ENCODE measurements around the gene SEMA5B.

Gene SEMA5B

GRCh38 chr3:122924056-122924455 is 103.5 kb downstream of the SEMA5B start:
- no peak for DNase-seq (ENCODE audit: low spot score)

- no peak for DNase-seq (ENCODE audit: low spot score)
These were observed 104.0 kb downstream of the SEMA5B start for GRCh38 chr3:122923611-122924010.

- no peak for DNase-seq (ENCODE audit: low spot score)
These were observed 105.5 kb downstream of the SEMA5B start for GRCh38 chr3:122921791-122922651.

GRCh38 chr3:122920986-122921385 is 106.6 kb downstream of the SEMA5B start:
- no peak for DNase-seq (ENCODE audit: low spot score)

GRCh38 chr3:122919291-122919610 is 108.3 kb downstream of the SEMA5B start:
- DNase-seq (ENCODE audit: low spot score): no peak

- DNase-seq (ENCODE audit: low spot score): no peak
These were observed 108.8 kb downstream of the SEMA5B start for GRCh38 chr3:122918576-122919290.

GRCh38 chr3:122917412-122917811 is 110.2 kb downstream of the SEMA5B start:
- DNase-seq (ENCODE audit: low spot score): no peak

- DNase-seq (ENCODE audit: low spot score): no peak
These were observed 111.0 kb downstream of the SEMA5B start for GRCh38 chr3:122916580-122916979.

GRCh38 chr3:122916084-122916483 is 111.5 kb downstream of the SEMA5B start:
- DNase-seq (ENCODE audit: low spot score): no peak

GRCh38 chr3:122915300-122916055 is 112.1 kb downstream of the SEMA5B start:
- no peak for DNase-seq (ENCODE audit: low spot score)

GRCh38 chr3:122913539-122914100 is 113.9 kb downstream of the SEMA5B start:
- DNase-seq (ENCODE audit: low spot score): no peak

GRCh38 chr3:122912772-122913538 is 114.6 kb downstream of the SEMA5B start:
- DNase-seq (ENCODE audit: low spot score): no peak

- DNase-seq (ENCODE audit: low spot score): no peak
These were observed 115.7 kb downstream of the SEMA5B start for GRCh38 chr3:122911901-122912300.

GRCh38 chr3:122908251-122908650 is 119.3 kb downstream of the SEMA5B start:
- DNase-seq (ENCODE audit: low spot score): no peak

GRCh38 chr3:122907471-122907870 is 120.1 kb downstream of the SEMA5B start:
- DNase-seq (ENCODE audit: low spot score): no peak

GRCh38 chr3:122903171-122903570 is 124.4 kb downstream of the SEMA5B start:
- DNase-seq (ENCODE audit: low spot score): no peak

- DNase-seq (ENCODE audit: low spot score): no peak
These were observed 125.2 kb downstream of the SEMA5B start for GRCh38 chr3:122902326-122902725.

- DNase-seq (ENCODE audit: low spot score): no peak
These were observed 129.3 kb downstream of the SEMA5B start for GRCh38 chr3:122898298-122898697.

- no peak for DNase-seq (ENCODE audit: low spot score)
These were observed 133.6 kb downstream of the SEMA5B start for GRCh38 chr3:122893754-122894668.

- no peak for DNase-seq (ENCODE audit: low spot score)
These were observed 134.3 kb downstream of the SEMA5B start for GRCh38 chr3:122893282-122893681.

Data from hematopoietic multipotent progenitor cell treated with erythropoietin and hydrocortisone succinate and interleukin-3 and kit ligand, for 15 days (in vitro differentiated cells).